ENCODE data around the gene CLPSL2. TPM values are rescaled to one million over a fixed set of nuclear protein-coding genes. Genes with fewer than 3 reads are reported as not detected.
"Not testable (repeated sequence)": the region's sequence is repeated elsewhere in the genome, so short reads cannot be mapped to it uniquely, and the experiment has no call there.

CLPSL2 gene, protein sequence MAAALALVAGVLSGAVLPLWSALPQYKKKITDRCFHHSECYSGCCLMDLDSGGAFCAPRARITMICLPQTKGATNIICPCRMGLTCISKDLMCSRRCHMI
- not detected in 2 replicates for total RNA-seq (2014; rRNA removed; shearing (Covaris generic))

DNA sequence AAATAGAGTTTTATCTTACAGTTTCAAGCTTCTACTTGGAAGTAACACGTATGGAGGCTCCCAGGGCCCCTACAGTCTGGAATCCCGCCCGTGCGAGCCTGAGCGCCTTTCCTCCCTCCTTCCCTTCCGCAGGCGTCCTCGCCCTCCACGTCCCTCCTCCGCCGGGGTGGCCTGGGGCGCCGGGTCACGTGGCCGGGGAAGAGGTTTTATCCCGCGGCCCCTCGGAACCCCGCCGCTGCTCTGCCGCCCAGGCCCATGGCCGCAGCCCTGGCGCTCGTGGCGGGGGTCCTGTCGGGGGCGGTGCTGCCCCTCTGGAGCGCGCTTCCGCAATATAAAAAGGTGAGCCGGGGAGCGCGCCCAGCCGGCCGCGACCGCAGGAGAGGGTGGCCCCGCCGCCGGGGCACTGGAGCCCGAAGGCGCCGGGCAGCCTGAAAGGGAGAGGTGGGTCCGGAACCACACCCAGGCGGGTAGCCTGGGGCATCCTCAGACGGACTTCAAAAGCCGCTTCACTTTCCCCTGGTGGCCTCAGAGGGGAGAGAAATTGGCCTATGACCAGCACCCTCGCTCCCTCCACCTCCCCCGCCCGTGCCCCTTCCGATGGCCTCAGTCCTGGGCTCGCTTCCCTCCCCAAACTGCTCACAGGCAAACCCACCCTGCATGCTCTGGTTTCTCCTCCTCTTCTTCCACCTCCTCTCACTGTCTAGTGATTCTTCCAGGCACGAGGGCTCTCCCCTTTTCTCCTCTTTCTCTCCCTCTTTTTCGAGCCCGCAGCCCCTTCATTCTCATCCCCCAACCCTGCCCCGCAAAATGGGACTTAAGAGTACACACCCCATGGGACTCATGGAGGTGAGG, at the start of gene CLPSL2:
CLPSL2 (plus strand) TSS at position 235 of the 852 bp plus-strand sequence; CDS start at position 256, 21 bp downstream.
- DNase-seq (ENCODE audit: low read depth) = peak; percentile 30

DNA sequence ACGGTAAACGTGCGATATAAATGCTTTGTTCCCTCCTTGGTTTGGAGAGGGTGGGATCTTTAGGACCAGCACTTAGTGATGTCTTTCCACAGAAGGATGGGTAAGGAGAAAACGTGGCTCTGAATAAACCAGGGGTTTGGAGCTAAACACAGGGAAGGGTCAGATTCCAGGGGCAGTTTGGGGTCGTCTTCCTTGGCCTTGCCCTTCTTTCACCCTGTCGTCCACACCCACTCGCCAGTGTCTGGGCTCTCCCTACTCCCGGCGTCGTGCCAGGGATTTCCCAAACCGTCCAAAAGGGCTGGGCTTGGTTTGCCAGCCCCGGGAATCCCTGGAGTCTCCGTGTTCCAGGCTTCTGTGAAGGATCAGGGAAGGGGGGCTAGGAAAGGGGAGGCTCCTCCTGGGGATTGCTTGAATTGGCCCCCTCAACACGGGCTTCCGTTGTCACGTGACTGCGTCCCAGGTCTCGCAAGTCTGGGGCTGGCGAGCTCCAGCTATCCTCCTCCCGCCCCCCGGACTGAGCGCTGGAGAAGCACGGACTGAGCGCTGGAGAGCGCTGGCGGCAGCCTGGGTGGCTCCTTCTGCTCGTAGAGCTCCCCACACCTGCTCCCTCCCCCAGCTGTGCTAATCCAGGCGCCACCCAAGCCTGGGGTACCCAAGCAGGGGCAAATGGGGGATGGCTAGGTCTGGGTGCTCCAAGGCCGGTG, 49.0 kb upstream of the CLPSL2 start:
- DNase-seq (ENCODE audit: low read depth) = peak; percentile 71

DNA sequence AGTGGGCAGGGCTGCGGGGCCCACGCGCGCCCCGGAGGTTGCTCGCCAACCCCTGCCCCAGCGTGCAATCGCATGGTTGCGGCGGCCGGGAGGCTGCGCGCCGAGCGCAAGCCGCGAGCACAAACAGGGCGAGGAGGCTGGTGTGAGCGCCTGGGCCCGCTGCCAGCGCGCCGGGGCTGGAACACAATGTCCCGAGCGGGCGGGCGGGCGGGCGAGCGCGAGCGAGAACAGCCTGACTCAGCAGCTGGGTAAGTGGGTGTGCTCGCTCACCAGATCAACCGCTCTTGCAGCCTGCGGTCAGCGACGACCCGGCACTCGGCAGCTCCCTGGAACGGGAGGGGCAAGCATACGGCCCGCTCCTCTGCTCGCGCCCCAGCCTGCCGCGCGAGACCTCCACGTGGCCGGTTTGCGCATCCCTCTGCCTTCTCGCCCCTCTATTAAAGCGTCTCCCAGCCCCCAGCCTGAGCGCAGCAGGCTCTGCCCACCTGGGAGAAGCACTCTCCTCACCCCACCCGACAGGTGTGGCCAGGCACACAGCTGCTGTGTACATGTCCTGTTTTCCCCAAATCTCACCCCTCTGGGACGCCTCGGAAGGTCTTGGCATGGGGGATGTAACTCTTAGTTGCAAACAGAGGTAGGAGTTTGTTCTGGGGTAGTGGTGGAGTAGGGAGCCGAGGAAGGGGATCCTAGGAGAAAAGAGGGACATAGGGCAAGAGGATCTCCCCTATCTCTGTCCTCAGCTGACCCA, 48.3 kb upstream of the CLPSL2 start:
- peak; percentile 93 for DNase-seq (ENCODE audit: low read depth)

DNA sequence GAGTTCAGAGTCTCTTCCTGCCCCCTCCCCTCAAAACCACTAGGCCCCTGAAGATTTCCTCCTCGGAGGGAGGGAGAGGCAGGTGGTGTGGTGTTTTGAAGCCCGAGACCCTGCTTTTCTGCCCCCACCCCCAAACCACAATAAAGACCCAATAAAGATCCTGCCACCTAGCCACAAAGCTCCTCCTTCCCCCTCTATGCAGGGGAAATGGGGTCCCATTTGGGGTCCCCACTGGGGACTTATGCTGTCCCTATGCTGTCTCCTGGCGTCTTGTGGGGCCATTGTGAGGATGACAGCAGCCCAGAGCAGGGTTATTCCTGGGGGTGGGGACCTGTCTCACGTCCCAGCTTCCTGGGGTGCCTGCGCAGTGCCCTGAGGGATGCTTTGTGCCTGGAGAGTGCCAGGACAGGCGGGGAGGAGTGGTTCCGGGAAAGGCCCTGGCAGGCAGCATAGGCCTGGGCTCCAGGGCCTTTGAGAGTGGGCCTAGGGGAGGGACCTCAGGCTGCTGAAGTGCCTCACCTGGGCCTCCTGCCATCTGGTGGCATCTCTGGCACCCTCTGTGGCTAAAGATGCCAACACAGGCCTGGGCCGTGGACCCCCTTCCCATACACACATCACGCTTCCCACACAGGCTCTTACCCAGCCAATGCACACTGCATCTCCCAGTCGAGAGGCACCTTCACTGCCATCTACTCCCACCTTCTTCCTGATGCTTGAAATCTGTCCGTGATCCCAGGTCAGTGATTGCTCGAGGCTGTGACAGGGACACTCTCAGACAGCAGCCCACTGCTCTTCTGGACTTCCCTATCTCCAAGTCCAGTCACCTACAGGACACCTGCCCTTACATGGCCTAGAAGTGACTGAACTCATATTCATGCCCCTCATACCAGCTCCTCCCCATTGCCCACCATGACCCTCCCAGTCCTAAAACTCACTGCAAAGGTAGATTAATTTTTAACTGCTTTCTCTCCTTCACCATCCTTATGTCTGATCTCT, 47.4 kb upstream of the CLPSL2 start:
- DNase-seq (ENCODE audit: low read depth) = peak; percentile 12

DNA sequence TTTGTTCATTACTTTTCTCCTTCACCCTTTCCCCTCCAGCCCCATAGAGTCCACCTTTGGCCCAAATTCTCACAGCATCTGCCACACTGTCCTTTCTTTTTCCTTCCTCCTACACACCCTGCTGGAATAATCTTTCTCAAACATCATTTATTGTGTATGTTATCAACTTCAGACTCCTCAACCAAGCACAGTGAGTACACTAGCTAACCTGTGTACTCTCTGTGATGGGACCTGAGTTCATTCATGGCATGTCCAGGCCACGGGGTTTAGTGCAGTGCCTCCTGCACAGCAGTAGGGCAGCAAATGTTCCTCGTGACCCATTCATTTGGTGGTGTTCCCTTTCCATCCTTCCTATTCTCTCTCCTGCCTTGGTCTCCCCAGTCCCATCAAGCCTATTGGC, 46.7 kb upstream of the CLPSL2 start:
- no peak for DNase-seq (ENCODE audit: low read depth)

DNA sequence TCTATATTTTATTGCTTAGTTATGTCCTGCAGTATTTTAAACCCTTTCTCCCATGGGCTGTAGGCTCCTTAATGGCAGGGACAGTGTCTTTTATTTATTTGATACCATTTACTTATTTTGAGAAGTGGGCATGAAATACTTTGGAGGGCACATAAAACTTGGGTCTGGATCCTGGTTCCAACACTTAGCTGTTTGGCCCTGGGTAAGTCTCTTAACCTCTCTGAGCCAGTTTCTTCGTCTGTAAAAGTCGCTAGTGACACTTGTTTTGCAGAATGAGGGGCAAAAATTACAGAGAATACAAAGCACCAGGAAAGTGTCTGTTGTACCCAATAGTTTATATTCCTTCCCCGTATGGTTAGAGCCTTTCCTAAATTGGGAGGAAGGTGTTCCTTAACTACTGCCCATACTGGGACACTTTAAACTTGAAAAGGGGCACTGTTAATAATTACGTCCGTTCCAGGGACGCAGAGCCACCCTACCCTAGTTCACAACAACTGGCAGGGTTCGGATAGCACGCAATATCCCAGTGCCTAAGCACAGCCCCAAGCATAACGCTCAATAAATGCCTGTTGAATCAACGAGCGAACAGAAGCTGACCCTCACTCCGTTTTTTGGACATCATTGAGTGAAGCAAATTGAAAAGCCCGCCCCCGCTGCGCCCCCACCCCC, 45.5 kb upstream of the CLPSL2 start:
- DNase-seq (ENCODE audit: low read depth) = no peak

DNA sequence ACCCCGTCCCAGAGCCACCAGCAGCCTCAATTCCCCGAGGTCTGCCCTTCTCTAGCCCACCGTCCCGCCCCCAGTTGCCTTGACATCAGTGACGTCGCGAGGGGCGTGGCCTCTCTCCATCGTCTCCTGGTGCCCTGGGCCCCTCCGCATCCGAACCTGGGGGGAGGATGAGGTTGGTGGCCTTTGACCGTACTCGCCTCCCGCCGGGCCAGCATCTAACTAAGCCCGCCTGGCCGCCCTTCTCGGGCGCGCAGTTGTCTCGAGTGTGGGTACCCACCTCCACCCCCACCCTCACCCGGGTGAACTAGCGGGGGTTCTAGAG, 45.0 kb upstream of the CLPSL2 start:
- peak; percentile 85 for DNase-seq (ENCODE audit: low read depth)

DNA sequence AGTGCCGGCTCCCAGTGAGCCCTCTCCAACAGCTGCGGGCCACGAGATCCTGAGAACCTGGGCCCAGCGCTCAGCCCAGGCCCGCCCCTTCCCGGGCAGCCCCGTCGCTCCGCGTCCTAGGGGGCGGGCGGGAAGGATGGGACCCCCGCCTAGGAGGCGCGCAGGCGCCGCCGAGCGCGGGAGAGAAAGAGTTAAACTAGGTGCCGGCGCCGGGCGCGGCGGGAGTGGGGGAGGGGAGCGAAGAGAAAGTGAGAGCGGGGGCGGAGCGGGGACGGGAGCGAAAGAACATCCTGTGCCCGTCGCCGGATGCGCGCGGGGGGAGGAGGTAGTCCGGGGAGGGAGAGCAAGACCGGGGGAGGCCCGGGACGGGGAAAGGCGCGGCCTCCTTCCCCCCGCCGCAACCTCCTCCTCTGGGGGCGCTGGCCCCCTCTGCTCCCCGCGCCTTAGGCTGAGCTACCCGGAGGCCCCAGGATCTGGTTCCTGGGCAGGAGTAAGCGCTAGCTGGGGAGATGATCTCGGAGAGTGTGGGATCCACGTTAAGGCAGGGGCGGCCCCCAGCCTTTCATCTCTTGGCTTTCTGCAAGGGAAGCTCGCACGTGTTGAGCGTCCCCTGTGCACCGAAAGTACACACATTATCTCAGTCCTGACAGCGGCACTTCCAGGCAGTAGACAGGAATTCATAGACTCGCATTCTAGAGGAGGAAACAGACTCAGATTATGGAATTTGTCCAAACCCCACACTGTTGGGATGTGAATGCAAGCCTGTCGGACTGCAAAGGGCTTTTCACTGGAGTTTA, 44.5 kb upstream of the CLPSL2 start:
- peak; percentile 89 for DNase-seq (ENCODE audit: low read depth)

DNA sequence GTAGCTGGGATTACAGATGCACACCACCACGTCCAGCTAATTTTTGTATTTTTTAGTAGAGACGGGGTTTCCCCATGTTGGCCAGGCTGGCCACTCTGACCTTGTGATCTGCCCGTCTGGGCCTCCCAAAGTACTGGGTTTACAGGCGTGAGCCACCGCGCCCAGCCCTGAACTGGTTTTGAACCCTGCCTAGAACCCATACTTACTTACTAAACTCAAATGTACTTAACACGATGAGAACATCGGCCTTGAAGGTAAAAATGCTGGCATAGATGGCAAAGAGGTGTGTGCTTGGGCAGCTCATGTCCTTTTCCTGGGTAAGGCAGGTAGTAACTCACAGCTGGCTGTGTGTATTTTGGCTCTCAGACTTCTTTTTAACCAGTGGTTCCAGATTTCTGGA, 42.8 kb upstream of the CLPSL2 start:
- no peak for DNase-seq (ENCODE audit: low read depth)

DNA sequence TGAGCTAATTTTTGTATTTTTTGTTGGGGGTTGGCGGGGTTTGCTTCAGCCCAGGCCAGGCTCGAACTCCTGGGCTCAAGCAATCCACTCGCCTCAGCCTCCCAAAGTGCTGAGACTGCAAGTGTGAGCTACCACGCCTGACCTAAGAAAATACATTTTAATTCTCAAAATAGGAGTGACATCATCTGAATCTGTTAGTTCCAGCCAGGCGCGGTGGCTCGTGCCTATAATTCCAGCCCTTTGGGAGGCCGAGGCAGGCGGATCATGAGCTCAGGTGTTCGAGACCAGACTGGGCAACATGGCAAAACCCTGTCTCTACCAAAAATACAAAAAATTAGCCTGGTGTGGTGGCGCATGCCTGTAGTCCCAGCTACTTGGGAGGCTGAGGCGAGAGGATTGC, 42.1 kb upstream of the CLPSL2 start:
- not testable (repeated sequence) for DNase-seq (ENCODE audit: low read depth)

DNA sequence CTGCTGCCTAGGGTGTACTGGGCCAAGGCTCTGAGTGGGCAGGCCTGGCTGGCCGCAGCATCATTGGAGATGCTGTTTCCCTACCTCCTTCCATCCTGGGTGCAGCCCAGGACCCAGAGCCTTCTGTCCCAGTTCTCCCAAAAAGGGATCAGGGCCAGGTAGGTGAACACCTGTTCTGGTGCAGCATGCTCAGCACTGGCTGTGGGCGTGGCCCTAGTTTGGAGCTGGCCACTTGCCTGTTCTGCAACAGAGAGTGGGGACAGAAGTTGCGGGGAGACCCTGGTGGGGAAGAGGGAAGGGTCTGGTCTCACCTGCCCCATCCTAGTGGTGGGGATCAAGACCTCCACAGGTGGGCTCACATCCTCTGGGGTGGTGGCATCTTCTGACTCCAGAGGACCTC, 40.9 kb upstream of the CLPSL2 start:
- no peak for DNase-seq (ENCODE audit: low read depth)

DNA sequence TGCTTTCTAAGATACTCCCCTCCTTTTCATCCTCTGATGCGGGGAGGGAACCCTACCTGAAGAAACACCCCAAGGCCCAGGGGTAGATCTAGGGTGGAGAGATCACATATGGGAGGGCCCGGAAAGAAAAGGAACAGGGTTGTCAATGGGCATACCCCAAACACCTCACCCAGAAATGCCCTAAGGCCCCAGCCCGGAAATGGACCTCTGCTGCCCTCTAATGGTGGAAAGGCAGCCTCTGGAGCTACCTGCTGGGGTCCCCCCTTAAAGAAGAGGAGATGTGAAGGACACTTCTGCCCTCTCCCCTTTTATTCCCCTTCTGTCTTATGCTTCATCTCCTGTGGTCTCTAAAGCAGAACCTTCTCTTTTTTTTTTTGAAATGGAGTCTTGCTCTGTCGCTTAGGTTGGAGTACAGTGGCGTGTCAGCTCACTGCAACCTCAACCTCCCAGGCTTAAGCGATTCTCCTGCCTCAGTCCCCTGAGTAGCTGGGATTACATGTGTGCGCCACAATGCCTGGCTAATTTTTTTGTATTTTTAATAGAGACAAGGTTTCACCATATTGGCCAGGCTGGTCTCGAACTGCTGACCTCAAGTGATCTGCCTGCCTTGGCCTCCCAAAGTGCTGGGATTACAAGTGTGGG, 40.0 kb upstream of the CLPSL2 start:
- peak; percentile 67 for DNase-seq (ENCODE audit: low read depth)

DNA sequence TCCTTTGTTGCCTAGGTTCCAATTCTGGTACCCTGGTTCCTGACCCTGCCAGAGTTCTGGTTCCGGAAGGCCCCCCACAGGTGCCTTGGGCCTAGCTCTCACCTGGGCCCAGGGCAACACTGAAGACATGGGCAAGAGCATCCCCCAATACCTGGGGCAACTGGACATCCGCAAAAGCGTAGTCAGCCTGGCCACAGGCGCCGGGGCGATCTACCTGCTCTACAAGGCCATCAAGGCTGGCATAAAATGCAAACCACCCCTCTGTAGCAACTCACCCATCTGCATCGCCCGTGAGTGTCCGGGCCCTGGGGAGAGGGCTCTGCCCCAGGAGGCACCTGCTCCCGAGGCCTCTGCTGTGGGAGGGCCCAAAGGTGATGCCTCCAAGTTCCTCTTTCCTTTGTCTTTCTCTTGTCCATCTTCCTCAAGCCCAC, 39.4 kb upstream of the CLPSL2 start, which contains the start of gene ARMC12:
ARMC12 (plus strand) TSS at position 51 of the 431 bp plus-strand sequence; CDS start at position 128, 77 bp downstream.
- no peak for DNase-seq (ENCODE audit: low read depth)

DNA sequence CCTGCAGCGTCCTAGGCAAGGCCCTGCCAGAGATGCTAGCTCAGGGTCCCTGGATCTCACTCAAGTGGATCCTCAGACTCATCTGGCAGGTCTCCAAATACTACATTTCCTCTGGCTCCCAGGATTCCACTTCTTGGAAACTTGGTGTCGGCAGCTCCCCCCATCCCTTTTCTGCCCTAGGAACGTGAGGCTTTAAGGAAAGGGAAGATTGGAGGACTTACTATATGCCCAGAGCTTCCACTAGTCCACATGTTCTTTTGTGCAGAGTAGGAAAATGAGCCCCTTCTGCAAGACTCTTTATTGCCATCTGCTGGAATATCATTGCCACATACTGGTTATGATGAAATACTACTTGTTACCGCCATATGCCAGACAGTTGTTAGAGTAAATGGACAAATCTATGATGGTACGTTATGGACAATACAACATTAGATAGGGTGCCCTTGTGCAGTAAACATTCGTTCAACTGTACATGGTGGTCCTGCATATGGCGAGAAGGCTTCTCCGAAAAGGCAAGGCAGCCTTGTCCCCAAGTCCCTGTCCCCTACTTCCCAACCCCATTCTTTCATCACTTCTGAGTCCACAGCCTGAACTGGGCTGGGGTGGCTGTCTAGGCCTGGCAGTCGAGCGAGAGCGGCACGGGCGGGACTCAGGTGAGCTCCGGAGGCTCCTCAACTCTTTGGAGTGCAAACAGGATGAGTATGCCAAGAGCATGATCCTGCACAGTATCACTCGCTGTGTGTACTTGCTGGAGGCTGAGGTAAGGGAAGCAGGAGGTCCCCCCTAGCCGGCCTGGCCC, 38.8 kb upstream of the CLPSL2 start:
- DNase-seq (ENCODE audit: low read depth) = peak; percentile 81

DNA sequence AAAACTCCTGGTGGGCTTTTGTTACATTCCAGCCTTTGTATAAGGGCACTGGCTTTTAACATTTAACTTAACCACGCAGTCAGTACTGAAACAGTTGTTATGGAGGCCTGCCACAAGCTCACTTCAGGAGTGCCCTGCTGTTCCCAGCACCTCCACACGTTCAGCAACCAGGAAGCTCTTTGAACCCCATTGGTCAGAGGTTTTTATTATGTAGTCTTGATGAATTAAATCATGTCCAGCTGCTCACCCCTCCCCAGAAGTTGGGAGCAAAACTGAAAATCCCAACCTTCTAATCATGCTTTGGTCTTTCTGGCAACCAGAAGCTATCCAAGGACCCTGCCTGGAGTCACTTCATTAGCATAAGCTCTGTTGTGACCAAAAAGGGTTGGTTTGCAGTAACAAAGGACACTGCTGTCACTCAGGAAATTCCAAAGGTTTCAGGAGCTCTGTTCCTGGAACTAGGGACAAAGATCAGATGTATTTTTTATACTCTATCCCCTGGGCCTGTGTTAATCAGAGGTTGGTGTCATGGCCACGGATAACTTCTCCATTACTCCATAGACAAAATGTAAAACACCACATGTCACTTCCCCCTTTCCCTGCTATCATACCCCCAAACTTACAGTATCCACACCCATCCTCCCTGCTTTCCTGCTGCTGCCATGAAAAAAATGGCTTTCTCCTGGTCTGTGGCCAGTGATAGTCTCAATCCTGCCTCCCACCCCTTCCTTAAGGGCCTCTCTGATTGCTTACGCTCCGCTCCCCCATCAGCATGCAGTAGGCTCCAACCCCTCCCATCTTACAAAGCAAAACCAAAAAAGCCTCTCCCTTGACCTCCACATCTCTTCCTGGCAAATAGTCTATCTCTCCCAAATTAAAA, 36.5 kb upstream of the CLPSL2 start:
- no peak for DNase-seq (ENCODE audit: low read depth)

DNA sequence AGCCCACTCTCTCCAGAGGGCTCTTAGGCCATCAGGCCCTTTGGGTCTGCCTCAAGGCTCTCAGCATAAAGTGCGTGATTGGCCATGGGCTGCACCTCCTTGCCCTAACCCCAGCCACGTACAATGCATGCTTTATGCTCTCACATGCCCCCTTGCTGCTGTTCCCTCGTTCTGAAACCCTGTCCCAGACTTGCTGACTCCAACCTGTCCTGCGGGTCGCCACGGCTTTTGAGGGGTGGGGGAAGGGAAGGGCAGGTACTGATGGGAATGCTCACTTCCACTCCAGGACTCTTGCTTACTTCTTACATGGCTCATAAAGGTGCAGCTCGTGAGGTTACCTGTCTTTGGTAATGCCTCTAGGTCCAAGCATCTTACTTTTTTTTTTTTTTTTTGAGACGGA, 33.6 kb upstream of the CLPSL2 start:
- DNase-seq (ENCODE audit: low read depth) = no peak

DNA sequence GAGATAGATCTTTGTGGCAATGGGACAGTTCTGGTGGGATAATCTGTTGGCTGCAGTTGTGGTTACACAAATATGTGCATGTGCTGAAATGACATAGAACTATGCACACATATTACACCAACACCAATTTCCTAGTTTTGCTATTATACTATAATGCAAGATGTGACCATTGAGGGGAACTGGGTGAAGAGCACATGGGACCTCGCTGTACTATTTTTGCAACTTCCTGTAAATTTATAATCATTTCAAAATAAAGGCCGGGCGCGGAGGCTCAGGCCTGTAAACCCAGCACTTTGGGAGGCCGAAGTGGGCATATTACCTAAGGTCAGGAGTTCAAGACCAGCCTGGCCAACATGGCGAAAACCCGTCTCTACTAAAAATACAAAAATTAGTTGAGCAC, 30.9 kb upstream of the CLPSL2 start:
- no peak for DNase-seq (ENCODE audit: low read depth)
